IMR-90 (cell line): ENCODE measurements around the gene RTEL1. TPM values are rescaled to one million over a fixed set of nuclear protein-coding genes. Genes with fewer than 3 reads are reported as not detected.

ENCODE experiments used
- ATAC-seq: fragments of 200-7000 bp; cut with Tn5 transposase; 2 replicates; pipeline ENCODE4 v1.9.1; 2020; ENCODE audit warnings: low read depth, mild to moderate bottlenecking, moderate library complexity
- BruUV-seq: library from RNA; stranded (reverse); fragments of 400-500 nt; replicated peaks from 2 replicates; lab custom pipeline; 2021; lab: Mats Ljungman, UMichigan
- CTCF ChIA-PET: fragments of 300-600 bp; formaldehyde crosslinking; extraction: SDS; loops from one replicate; lab custom pipeline; 2021; ENCODE audit warnings: antibody characterized with exemption; lab: Yijun Ruan, JAX
- POLR2A ChIA-PET: fragments of 300-600 bp; sonication (Branson Sonifier 250); formaldehyde crosslinking; loops from one replicate; lab custom pipeline; 2022; ENCODE audit warnings: antibody characterized with exemption; ENCODE audit not compliant: unreplicated experiment; lab: Charles Lee
- DNase-seq: peaks from one replicate; pipeline ENCODE4 v3.0.0; 2013
- H2AFZ ChIP-seq: replicated peaks from 2 replicates; pipeline ENCODE3; 2013; ENCODE audit warnings: low read length, mild to moderate bottlenecking; ENCODE audit not compliant: poor library complexity
- H2AK5ac ChIP-seq: 2 replicates; pipeline ENCODE4 v1.6.1; 2013; ENCODE audit warnings: low read depth, low read length, inconsistent platforms
- H2AK9ac ChIP-seq: replicated peaks from 2 replicates; pipeline ENCODE3; 2013; ENCODE audit warnings: mild to moderate bottlenecking, low read depth, low read length, moderate library complexity; ENCODE audit not compliant: poor library complexity
- H2BK120ac ChIP-seq: 2 replicates; pipeline ENCODE4 v1.6.1; 2013; ENCODE audit warnings: low read depth, low read length, inconsistent platforms
- H2BK15ac ChIP-seq: 3 replicates; pipeline ENCODE4 v1.6.1; 2013; ENCODE audit warnings: low read depth, low read length, inconsistent platforms
- H2BK20ac ChIP-seq: 2 replicates; pipeline ENCODE4 v1.6.1; 2013; ENCODE audit warnings: low read depth, mild to moderate bottlenecking, inconsistent platforms, low read length, moderate library complexity
- H2BK5ac ChIP-seq: 2 replicates; pipeline ENCODE4 v1.6.1; 2013; ENCODE audit warnings: mild to moderate bottlenecking, low read depth, low read length, inconsistent platforms; ENCODE audit not compliant: poor library complexity, severe bottlenecking
- H3K14ac ChIP-seq: replicated peaks from 2 replicates; pipeline ENCODE4 v1.6.1; 2013; ENCODE audit warnings: low read depth, low read length, inconsistent platforms
- H3K18ac ChIP-seq: 2 replicates; pipeline ENCODE4 v1.6.1; 2013; ENCODE audit warnings: low read depth, low read length, control low read depth
- H3K23ac ChIP-seq: 2 replicates; pipeline ENCODE4 v1.6.1; 2013; ENCODE audit warnings: low read depth, low read length, inconsistent platforms
- H3K27ac ChIP-seq: 2 replicates; pipeline ENCODE4 v1.5.1; 2013; ENCODE audit warnings: mild to moderate bottlenecking, control low read depth, low read length; ENCODE audit not compliant: insufficient read depth
- H3K27me3 ChIP-seq: 2 replicates; pipeline ENCODE4 v1.6.1; 2013; ENCODE audit warnings: low read length; ENCODE audit not compliant: control insufficient read depth, insufficient read depth
- H3K36me3 ChIP-seq: 2 replicates; pipeline ENCODE4 v1.6.1; 2013; ENCODE audit warnings: low read length, mixed read lengths; ENCODE audit not compliant: control insufficient read depth, insufficient read depth
- H3K4ac ChIP-seq: 2 replicates; pipeline ENCODE4 v1.6.1; 2013; ENCODE audit warnings: low read depth, low read length, inconsistent platforms
- H3K4me1 ChIP-seq: 2 replicates; pipeline ENCODE4 v1.6.1; 2013; ENCODE audit warnings: low read length, mixed read lengths; ENCODE audit not compliant: control insufficient read depth, insufficient read depth
- H3K4me2 ChIP-seq: 2 replicates; pipeline ENCODE4 v1.6.1; 2013; ENCODE audit warnings: low read depth, mild to moderate bottlenecking, control low read depth, low read length, moderate library complexity
- H3K4me3 ChIP-seq: 2 replicates; pipeline ENCODE4 v1.5.1; 2013; ENCODE audit warnings: low read depth, mild to moderate bottlenecking, control low read depth, low read length, moderate library complexity; ENCODE audit not compliant: insufficient read depth
- H3K56ac ChIP-seq: 2 replicates; pipeline ENCODE4 v1.6.1; 2013; ENCODE audit warnings: low read length, inconsistent platforms; ENCODE audit not compliant: insufficient read depth; ENCODE audit errors: extremely low read depth
- H3K79me1 ChIP-seq, 2 experiments: 2 replicates each; pipeline ENCODE4 v1.6.1; 2013; ENCODE audit warnings: low read length in 2 of 2, inconsistent platforms in 1 of 2, low read depth in 1 of 2
- H3K9ac ChIP-seq: 2 replicates; pipeline ENCODE4 v1.6.1; 2013; ENCODE audit warnings: low read depth, low read length, control low read depth
- H3K9me1 ChIP-seq: 2 replicates; pipeline ENCODE4 v1.6.1; 2013; ENCODE audit warnings: low read length, inconsistent platforms; ENCODE audit not compliant: insufficient read depth
- H3K9me3 ChIP-seq: 2 replicates; pipeline ENCODE4 v1.6.1; 2013; ENCODE audit warnings: low read length; ENCODE audit not compliant: control insufficient read depth, insufficient read depth
- H4K20me1 ChIP-seq: 2 replicates; pipeline ENCODE4 v1.6.1; 2013; ENCODE audit warnings: low read length, inconsistent platforms; ENCODE audit not compliant: insufficient read depth
- H4K5ac ChIP-seq: 2 replicates; pipeline ENCODE4 v1.6.1; 2013; ENCODE audit warnings: mild to moderate bottlenecking, low read depth, low read length, control low read depth
- H4K8ac ChIP-seq, 2 experiments: 2 replicates each; pipeline ENCODE4 v1.6.1; 2013; ENCODE audit warnings: low read depth in 2 of 2, low read length in 2 of 2, control low read depth in 1 of 2, inconsistent platforms in 1 of 2
- H4K91ac ChIP-seq: 2 replicates; pipeline ENCODE4 v1.6.1; 2013; ENCODE audit warnings: low read depth, low read length, inconsistent platforms; ENCODE audit not compliant: insufficient read depth
- BHLHE40 ChIP-seq: fragments of 150-350 bp; IDR thresholded peaks from 2 replicates; pipeline ENCODE4 v1.6.1; 2016; ENCODE audit warnings: mild to moderate bottlenecking, low read depth, low read length
- CEBPB ChIP-seq: IDR thresholded peaks from 2 replicates; pipeline ENCODE4 v1.6.1; 2012; ENCODE audit warnings: low read depth, low read length, improper control_type of control experiment
- CHD1 ChIP-seq: IDR thresholded peaks from 2 replicates; pipeline ENCODE4 v1.6.1; 2012; ENCODE audit warnings: low read depth, low read length, improper control_type of control experiment
- CTCF ChIP-seq: conservative IDR thresholded peaks from 2 replicates; pipeline ENCODE4 v1.5.1; 2012; ENCODE audit warnings: mild to moderate bottlenecking, low read depth, low read length, improper control_type of control experiment
- ELK1 ChIP-seq: fragments of 150-350 bp; IDR thresholded peaks from 2 replicates; pipeline ENCODE4 v1.6.1; 2016; ENCODE audit warnings: low read depth, mild to moderate bottlenecking, low read length, moderate library complexity, borderline replicate concordance
- FOS ChIP-seq: fragments of 150-350 bp; IDR thresholded peaks from 2 replicates; pipeline ENCODE4 v1.6.1; 2016; ENCODE audit warnings: low read depth, low read length
- MAFK ChIP-seq: IDR thresholded peaks from 2 replicates; pipeline ENCODE4 v1.6.1; 2012; ENCODE audit warnings: low read depth, low read length, improper control_type of control experiment
- MXI1 ChIP-seq: IDR thresholded peaks from 2 replicates; pipeline ENCODE4 v1.6.1; 2012; ENCODE audit warnings: low read depth, mild to moderate bottlenecking, low read length, moderate library complexity, borderline replicate concordance
- NFE2L2 ChIP-seq: fragments of 150-350 bp; IDR thresholded peaks from 2 replicates; pipeline ENCODE4 v1.6.1; 2016; ENCODE audit warnings: low read depth, mild to moderate bottlenecking, low read length
- RAD21 ChIP-seq: IDR thresholded peaks from 2 replicates; pipeline ENCODE4 v1.6.1; 2012; ENCODE audit warnings: low read length, improper control_type of control experiment
- RCOR1 ChIP-seq: IDR thresholded peaks from 2 replicates; pipeline ENCODE4 v1.6.1; 2012; ENCODE audit warnings: mild to moderate bottlenecking, low read length, improper control_type of control experiment; ENCODE audit not compliant: insufficient replicate concordance
- SMC3 ChIP-seq: fragments of 150-350 bp; IDR thresholded peaks from 2 replicates; pipeline ENCODE4 v1.6.1; 2016; ENCODE audit warnings: low read depth, mild to moderate bottlenecking, antibody characterized with exemption, low read length, moderate library complexity
- USF2 ChIP-seq: fragments of 150-350 bp; IDR thresholded peaks from 2 replicates; pipeline ENCODE4 v1.6.1; 2017; ENCODE audit warnings: mild to moderate bottlenecking, antibody characterized with exemption, low read length, low read depth
- WGBS, 2 experiments: methylation state at CpG; one replicate each; pipeline versions ENCODE4 v1.1.5 to v1.1.7; 2013; ENCODE audit warnings: missing lambda C conversion rate in 2 of 2; ENCODE audit not compliant: insufficient read length in 1 of 2; ENCODE audit errors: extremely low coverage in 2 of 2; 5-methylcytosine and 5-hydroxymethylcytosine counted together
- dilution Hi-C: fragments of 300-500 bp; cut with HindIII; formaldehyde crosslinking; loops from one replicate; pipeline ENCODE4 v1.14.3; 2018; ENCODE audit warnings: low sequenced_read_pairs; ENCODE audit not compliant: unreplicated experiment
- in situ Hi-C: fragments of 300-500 bp; cut with MboI; formaldehyde crosslinking; loops from 3 replicates; pipeline ENCODE4 v1.14.3; 2019; ENCODE audit warnings: low sequenced_read_pairs, inconsistent platforms, mixed read lengths
- intact Hi-C: fragments of 100-400 bp; cut with micrococcal nuclease; formaldehyde crosslinking; loops from 2 replicates; pipeline ENCODE4 v1.10.0; 2022
- polyA plus RNA-seq, 3 experiments: library from polyadenylated mRNA; depleted of rRNA; stranded (reverse); fragments of >200 nt; gene quantifications; 2 replicates each; pipeline ENCODE4 v1.2.3, GENCODE V29; 2012; ENCODE audit warnings: low replicate concordance in 1 of 3
- total RNA-seq: library from RNA; depleted of rRNA; stranded (reverse); fragments of >200 nt; gene quantifications from 2 replicates; pipeline ENCODE4 v1.2.3, GENCODE V29; 2012

Gene RTEL1
- total and polyA plus RNA-seq, 2 of the 4 experiments (the other 2 are of a cell fraction): 14.7 to 18.8 TPM

- peak overlapping the region; percentile 98 for H3K4ac ChIP-seq
- H2AK5ac ChIP-seq: peak overlapping the region; percentile 99
- peak; percentile 24 for ATAC-seq
- dilution Hi-C loops: no loop called here
- peak overlapping the region; percentile 96 for H2BK5ac ChIP-seq
- 51% methylated on average over 16 of the region's 45 CpGs; no CpG with 5 or more reads in 1 of the 2 experiments for WGBS, 2 experiments
- H3K9me1 ChIP-seq: peaks cover 22% of the 10 kb centered on the region
- peak overlapping the region; percentile 28; the same call in 1 of the 2 replicates for H3K56ac ChIP-seq
- H4K91ac ChIP-seq: peak overlapping the region; percentile 92
- in situ Hi-C loops: no loop called here
- H3K23ac ChIP-seq: peak overlapping the region; percentile 69
- H3K4me1 ChIP-seq: peaks cover 27% of the 10 kb centered on the region
- peak overlapping the region; percentile 6 for H3K4me2 ChIP-seq
- peaks cover 10 to 35% of the 10 kb centered on the region in 2 experiments; a peak in 3 of 4 replicates for H3K79me1 ChIP-seq
- peak overlapping the region; percentile 95 for H2BK120ac ChIP-seq
- peak overlapping the region; percentile 94 for H4K5ac ChIP-seq
- H4K20me1 ChIP-seq: no peaks in the 10 kb centered on the region
- peak overlapping the region; percentile 83 to 98 for H4K8ac ChIP-seq
- peak overlapping the region; percentile 63 for H3K27ac ChIP-seq
- intact Hi-C loops: no loop called here
- BruUV-seq: no TSS peak
- H3K36me3 ChIP-seq: 0 out of 2 replicates have a peak, but pooled peaks cover 3% of the 10 kb centered on the region
- H3K9me3 ChIP-seq: no peaks in the 10 kb centered on the region
- H3K9ac ChIP-seq: 0 out of 2 replicates have a peak overlapping the region, but pooled peaks have one; percentile 7
- H2BK15ac ChIP-seq: peak overlapping the region; percentile 83; the same call in 2 of the 3 replicates
- H3K18ac ChIP-seq: peak overlapping the region; percentile 44
- peak overlapping the region; percentile 92 for H2AFZ ChIP-seq
- peak overlapping the region; percentile 73 for H3K14ac ChIP-seq
- H2BK20ac ChIP-seq: peak overlapping the region; percentile 82
- CTCF ChIA-PET: no interaction called here
- DNase-seq: peak; percentile 80
- H2AK9ac ChIP-seq: peak overlapping the region; percentile 90
- H3K27me3 ChIP-seq: no peaks in the 10 kb centered on the region
- no peak overlapping the region for H3K4me3 ChIP-seq
- POLR2A ChIA-PET: no interaction called here
- no peak for TF ChIP-seq RCOR1
- no peak for TF ChIP-seq NFE2L2
- TF ChIP-seq BHLHE40: peak; percentile 89
- TF ChIP-seq MAFK: no peak
- TF ChIP-seq USF2: peak; percentile 57
- no peak for TF ChIP-seq CHD1
- no peak for TF ChIP-seq SMC3
- TF ChIP-seq RAD21: 0 out of 2 replicates have a peak, but pooled peaks have one; percentile 3
- no peak for TF ChIP-seq MXI1
- no peak for TF ChIP-seq ELK1
- TF ChIP-seq CTCF: no peak
- peak; percentile 36; the same call in 1 of the 2 replicates for TF ChIP-seq CEBPB
- TF ChIP-seq FOS: no peak
Observed at GRCh38 chr20:63686492-63687321, 28.6 kb downstream of the RTEL1 start.
